MCF 10A (cell line): ENCODE data around the gene ZNF790. TPM values are rescaled to one million over a fixed set of nuclear protein-coding genes. Genes with fewer than 3 reads are reported as not detected.
A peak's percentile ranks its signal among the peaks of the same experiment; 100 is the strongest.

Source experiments
- BruUV-seq: library from RNA; stranded (reverse); fragments of 400-500 nt; replicated peaks from 2 replicates; lab custom pipeline; 2021; lab: Mats Ljungman, UMichigan
- CTCF ChIA-PET: fragments of 300-600 bp; sonication (Branson Sonifier 250); formaldehyde crosslinking; extraction: SDS; loops from one replicate; lab custom pipeline; 2021; ENCODE audit warnings: antibody characterized with exemption, inconsistent platforms; lab: Yijun Ruan, JAX
- POLR2A ChIA-PET: fragments of 300-600, 350-650 bp; sonication (Branson Sonifier 250); formaldehyde crosslinking; extraction: SDS; loops from one replicate; lab custom pipeline; 2020; ENCODE audit warnings: antibody characterized with exemption, inconsistent platforms; lab: Yijun Ruan, JAX
- DNase-seq: peaks from one replicate; pipeline ENCODE4 v3.0.0-alpha.2; 2018; ENCODE audit not compliant: unreplicated experiment
- H3K27ac Mint-ChIP-seq: one replicate; pipeline ENCODE4 v1.8.0; 2022; ENCODE audit warnings: mild to moderate bottlenecking, low read depth, mixed read lengths; ENCODE audit not compliant: unreplicated experiment
- H3K27me3 Mint-ChIP-seq: one replicate; pipeline ENCODE4 v1.8.0; 2022; ENCODE audit warnings: mixed read lengths; ENCODE audit not compliant: insufficient read depth, unreplicated experiment
- H3K36me3 Mint-ChIP-seq: one replicate; pipeline ENCODE4 v1.8.0; 2022; ENCODE audit warnings: mild to moderate bottlenecking, moderate library complexity, mixed read lengths; ENCODE audit not compliant: insufficient read depth, unreplicated experiment
- H3K4me1 Mint-ChIP-seq: one replicate; pipeline ENCODE4 v1.8.0; 2022; ENCODE audit warnings: mixed read lengths; ENCODE audit not compliant: insufficient read depth, unreplicated experiment
- H3K4me3 Mint-ChIP-seq: one replicate; pipeline ENCODE4 v1.8.0; 2022; ENCODE audit warnings: mild to moderate bottlenecking, moderate library complexity, mixed read lengths; ENCODE audit not compliant: unreplicated experiment
- H3K9me3 Mint-ChIP-seq: one replicate; pipeline ENCODE4 v1.8.0; 2022; ENCODE audit warnings: mixed read lengths; ENCODE audit not compliant: unreplicated experiment
- intact Hi-C: fragments of 100-400 bp; cut with micrococcal nuclease; formaldehyde crosslinking; loops from 2 replicates; pipeline ENCODE4 v1.14.1; 2022
- total RNA-seq: library from RNA; stranded (reverse); gene quantifications from 2 replicates; pipeline ENCODE4 v1.2.3, GENCODE V29; 2022
- TF ChIP-seq, protein P1 (sequence below): fragments of 200-600 bp; IDR thresholded peaks from one replicate; pipeline ENCODE4 v1.8.0; 2022; ENCODE audit warnings: antibody characterized with exemption, mild to moderate bottlenecking; ENCODE audit not compliant: unreplicated experiment

Gene ZNF790
- total RNA-seq, 1 experiment from 2014 or later = 8.7 TPM

DNA sequence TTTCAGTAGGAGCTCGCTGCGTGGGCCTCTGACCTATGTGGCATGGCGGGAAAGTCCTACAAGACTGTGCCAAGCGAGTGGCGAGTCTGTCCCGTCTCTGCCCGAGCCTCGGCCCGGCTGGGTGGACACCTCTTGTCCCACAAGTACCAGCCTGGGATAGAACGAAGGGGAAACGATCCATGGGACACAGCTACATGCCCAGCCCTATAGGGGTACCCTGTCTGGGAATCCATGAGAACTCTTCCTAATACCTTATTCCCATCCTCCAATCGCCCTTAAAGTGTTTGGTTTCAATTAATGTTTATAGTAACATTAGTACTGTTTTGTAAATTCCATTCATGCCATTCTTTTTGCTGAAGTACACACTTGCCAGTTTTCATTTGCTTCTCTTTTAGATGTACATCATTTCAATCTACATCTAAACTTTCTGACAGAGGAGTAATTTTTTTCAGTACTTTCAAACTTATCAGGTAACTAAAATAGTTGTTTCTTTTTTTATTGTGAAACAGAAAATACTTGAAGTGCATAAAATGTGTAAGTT lies 667 bp upstream of the ZNF790 start:
- Mint-ChIP-seq H3K36me3 (peaks cover 24% of the 10 kb centered on the region), H3K9me3 (peaks cover 22% of the 10 kb centered on the region), H3K4me1 (no peaks in the 10 kb centered on the region), H3K27ac (no peak overlapping the region), H3K27me3 (no peaks in the 10 kb centered on the region), H3K4me3 (no peak overlapping the region)
- POLR2A ChIA-PET = interaction anchor here (0.7 to 5.3 kb wide), 8 partner anchors 12 to 1878 kb away, joined by 3 to 115 read pairs (median 4); partner anchors contain the start of genes ZNF146, ZNF345, ZNF565 and ZNF566
- BruUV-seq = TSS peak; percentile 36
- CTCF ChIA-PET = interaction anchor here (1.5 kb wide), 1 partner anchor 11 kb away, joined by 14 read pairs; the partner anchor contains the start of gene ZNF345
- TF ChIP-seq, protein P1, sequence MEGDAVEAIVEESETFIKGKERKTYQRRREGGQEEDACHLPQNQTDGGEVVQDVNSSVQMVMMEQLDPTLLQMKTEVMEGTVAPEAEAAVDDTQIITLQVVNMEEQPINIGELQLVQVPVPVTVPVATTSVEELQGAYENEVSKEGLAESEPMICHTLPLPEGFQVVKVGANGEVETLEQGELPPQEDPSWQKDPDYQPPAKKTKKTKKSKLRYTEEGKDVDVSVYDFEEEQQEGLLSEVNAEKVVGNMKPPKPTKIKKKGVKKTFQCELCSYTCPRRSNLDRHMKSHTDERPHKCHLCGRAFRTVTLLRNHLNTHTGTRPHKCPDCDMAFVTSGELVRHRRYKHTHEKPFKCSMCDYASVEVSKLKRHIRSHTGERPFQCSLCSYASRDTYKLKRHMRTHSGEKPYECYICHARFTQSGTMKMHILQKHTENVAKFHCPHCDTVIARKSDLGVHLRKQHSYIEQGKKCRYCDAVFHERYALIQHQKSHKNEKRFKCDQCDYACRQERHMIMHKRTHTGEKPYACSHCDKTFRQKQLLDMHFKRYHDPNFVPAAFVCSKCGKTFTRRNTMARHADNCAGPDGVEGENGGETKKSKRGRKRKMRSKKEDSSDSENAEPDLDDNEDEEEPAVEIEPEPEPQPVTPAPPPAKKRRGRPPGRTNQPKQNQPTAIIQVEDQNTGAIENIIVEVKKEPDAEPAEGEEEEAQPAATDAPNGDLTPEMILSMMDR = no peak
- intact Hi-C loops = loop anchor here (1.0 to 10.0 kb wide), 2 partner anchors 11 to 314 kb away; partner anchors contain the start of genes ZNF260 and ZNF345
- no peak for DNase-seq

DNA sequence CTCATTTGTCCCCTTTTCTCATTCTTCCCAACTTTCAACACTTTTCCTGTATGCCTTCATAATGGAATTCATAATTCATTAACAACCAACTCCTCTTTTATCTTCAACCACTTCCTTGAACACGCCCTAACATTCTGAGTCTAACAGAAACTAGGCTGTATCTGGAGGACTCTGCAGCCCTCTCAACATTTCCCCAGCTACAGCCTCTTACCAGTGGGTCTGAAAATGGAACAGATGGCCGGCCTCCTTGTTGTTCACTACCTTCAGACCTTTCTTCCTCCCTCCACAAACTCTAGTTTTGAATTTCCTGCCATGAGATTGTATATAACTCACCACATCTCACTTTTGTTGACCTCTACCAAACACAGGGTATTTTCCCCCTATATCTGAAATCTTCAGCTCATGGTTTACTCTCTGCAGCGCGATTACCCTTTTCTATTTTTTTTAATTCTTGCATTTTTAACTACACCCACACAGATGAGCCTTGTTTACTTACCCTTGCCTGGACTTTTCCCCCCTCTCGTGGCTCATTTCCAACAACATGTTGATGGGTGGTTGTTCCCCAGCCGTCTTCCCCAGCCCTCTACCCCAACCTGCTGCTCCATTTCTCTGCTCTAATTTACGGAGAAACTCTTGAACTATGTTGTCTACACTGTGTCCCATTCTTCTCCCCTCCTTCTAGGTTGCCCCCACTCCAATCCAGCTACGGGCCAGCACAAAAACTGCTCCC lies 846 bp downstream of the ZNF790 start:
- no peak for DNase-seq
- Mint-ChIP-seq H3K27ac (no peak overlapping the region), H3K36me3 (peaks cover 39% of the 10 kb centered on the region), H3K9me3 (peaks cover 28% of the 10 kb centered on the region), H3K4me3 (no peak overlapping the region), H3K27me3 (no peaks in the 10 kb centered on the region), H3K4me1 (no peaks in the 10 kb centered on the region)
- BruUV-seq = no TSS peak
- intact Hi-C loops = loop anchor here (10.0 kb wide), 1 partner anchor 313 kb away; the partner anchor contains the start of gene ZNF260
- ChIA-PET POLR2A (interaction anchor here (0.6 to 5.3 kb wide), 19 partner anchors 9 to 1069 kb away, joined by 3 to 115 read pairs (median 3); partner anchors contain the start of genes WDR87, ZNF146, ZNF345 and ZNF383), CTCF (interaction anchor here (0.8 to 1.5 kb wide), 3 partner anchors 13 to 152 kb away, joined by 3 to 14 read pairs (median 3); partner anchors contain the start of genes ZNF345, ZNF568 and ZNF829)
- TF ChIP-seq, protein P1 = no peak

DNA sequence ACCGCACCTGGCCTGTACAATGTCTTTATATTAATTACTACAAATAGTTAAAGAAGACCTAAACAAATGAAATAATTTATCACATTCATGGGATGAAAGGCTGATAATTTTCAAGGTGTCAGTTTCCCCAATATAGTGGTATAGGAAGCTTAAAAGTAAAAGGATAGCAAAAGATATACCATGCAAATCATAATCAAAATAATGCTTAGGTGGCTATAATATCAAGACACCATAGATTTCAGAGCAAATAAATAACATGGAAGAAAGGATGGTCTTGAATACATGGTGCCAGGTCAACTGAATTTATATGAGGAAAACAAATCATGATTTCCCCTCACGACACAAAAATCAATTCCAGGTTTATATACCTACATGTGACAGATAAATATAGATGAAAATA lies 4.8 kb downstream of the ZNF790 start:
- TF ChIP-seq, protein P1 = no peak
- ChIA-PET CTCF (no interaction called here), POLR2A (no interaction called here)
- Mint-ChIP-seq H3K4me3 (no peak overlapping the region), H3K9me3 (peaks cover 21% of the 10 kb centered on the region), H3K27me3 (no peaks in the 10 kb centered on the region), H3K4me1 (no peaks in the 10 kb centered on the region), H3K36me3 (peaks cover 41% of the 10 kb centered on the region), H3K27ac (no peak overlapping the region)
- intact Hi-C loops = loop anchor here (10.0 kb wide), 1 partner anchor 309 kb away; the partner anchor contains the start of gene ZNF260
- BruUV-seq = no TSS peak
- no peak for DNase-seq

DNA sequence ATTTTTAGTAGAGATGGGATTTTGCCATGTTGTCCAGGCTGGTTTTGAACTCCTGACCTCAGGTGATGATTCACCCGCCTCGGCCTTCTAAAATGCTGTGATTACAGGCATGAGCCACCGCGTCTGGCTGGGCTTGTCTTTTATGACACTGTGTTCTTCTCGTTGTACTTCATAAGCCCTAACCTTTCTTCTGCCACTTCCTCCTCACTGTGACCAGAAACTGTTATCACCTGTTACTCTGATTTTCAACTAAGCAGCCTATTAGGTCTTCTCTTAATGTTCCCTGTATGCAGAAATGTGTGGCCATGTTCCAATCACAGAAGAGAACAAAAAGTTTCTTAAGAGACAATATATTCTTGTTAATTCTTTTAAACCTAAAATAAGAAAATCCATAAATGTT lies 16.4 kb downstream of the ZNF790 start:
- intact Hi-C loops = no loop called here
- ChIA-PET POLR2A (no interaction called here), CTCF (no interaction called here)
- no TSS peak for BruUV-seq
- peaks cover 32% of the 10 kb centered on the region for H3K9me3 Mint-ChIP-seq
- TF ChIP-seq, protein P1 = no peak
- H3K27me3 Mint-ChIP-seq = no peaks in the 10 kb centered on the region
- H3K27ac Mint-ChIP-seq = no peak overlapping the region
- no peak for DNase-seq
- peaks cover 68% of the 10 kb centered on the region for H3K36me3 Mint-ChIP-seq
- H3K4me1 Mint-ChIP-seq = no peaks in the 10 kb centered on the region
- no peak overlapping the region for H3K4me3 Mint-ChIP-seq
